Endothelial cell of umbilical vein (primary cell): ENCODE data around the gene NPNT. TPM values are rescaled to one million over a fixed set of nuclear protein-coding genes. Genes with fewer than 3 reads are reported as not detected.

Experiments
- BruUV-seq: library from RNA; stranded (reverse); fragments of 400-500 nt; replicated peaks from 2 replicates; lab custom pipeline; 2021; lab: Mats Ljungman, UMichigan
- CTCF ChIA-PET: fragments of 300-600, 350-600 bp; sonication (Branson Sonifier 250); formaldehyde crosslinking; loops from one replicate; lab custom pipeline; 2021; ENCODE audit warnings: antibody characterized with exemption, inconsistent platforms; lab: Charles Lee
- POLR2A ChIA-PET: fragments of 300-600, 350-600 bp; sonication (Branson Sonifier 250); formaldehyde crosslinking; loops from one replicate; lab custom pipeline; 2021; ENCODE audit warnings: antibody characterized with exemption, inconsistent platforms; lab: Charles Lee
- DNase-seq: peaks from one replicate; pipeline ENCODE4 v3.0.0-alpha.2; 2011; ENCODE audit warnings: low read depth, low spot score
- FAIRE-seq: peaks from 2 replicates; lab custom pipeline; 2011; peaks lifted over from hg19 to GRCh38; lab: Jason Lieb, UNC
- H2AFZ ChIP-seq: 2 replicates; pipeline ENCODE4 v1.6.0; 2012; ENCODE audit warnings: low read depth, low read length, control low read depth, inconsistent platforms
- H3K27ac ChIP-seq: 2 replicates; pipeline ENCODE4 v1.5.1; 2011; ENCODE audit warnings: low read depth, mild to moderate bottlenecking, control low read depth, low read length, moderate library complexity; ENCODE audit not compliant: insufficient read depth
- H3K27me3 ChIP-seq, 2 experiments: 2 replicates each; pipeline versions ENCODE4 v1.6.0 to v1.6.1; 2011; ENCODE audit warnings: low read length in 2 of 2, mixed read lengths in 1 of 2; ENCODE audit not compliant: control insufficient read depth in 2 of 2, insufficient read depth in 2 of 2
- H3K36me3 ChIP-seq, 2 experiments: 2 replicates in 1 of 2; 3 replicates in 1 of 2; pipeline ENCODE4 v1.5.1; 2011; ENCODE audit warnings: low read length in 2 of 2, mild to moderate bottlenecking in 1 of 2, moderate library complexity in 1 of 2; ENCODE audit not compliant: control insufficient read depth in 2 of 2, insufficient read depth in 2 of 2; ENCODE audit errors: extremely low read depth in 1 of 2
- H3K4me1 ChIP-seq: 3 replicates; pipeline ENCODE4 v1.5.1; 2011; ENCODE audit warnings: mild to moderate bottlenecking, low read length; ENCODE audit not compliant: control insufficient read depth, insufficient read depth; ENCODE audit errors: extremely low read depth
- H3K4me2 ChIP-seq: 2 replicates; pipeline ENCODE4 v1.6.1; 2011; ENCODE audit warnings: low read length, control low read depth, mixed read lengths; ENCODE audit not compliant: insufficient read depth
- H3K4me3 ChIP-seq, 3 experiments: fragments of 200-600 bp in 1 of 3; sonication (generic), shearing (Covaris generic) in 1 of 3; replicated peaks in 1 of 3; 2 replicates each; pipeline ENCODE4 v1.5.1; 2011 to 2016; ENCODE audit warnings: control low read depth in 3 of 3, low read length in 3 of 3, mild to moderate bottlenecking in 2 of 3, inconsistent platforms in 1 of 3, low read depth in 1 of 3, moderate library complexity in 1 of 3; ENCODE audit not compliant: insufficient read depth in 1 of 3
- H3K79me2 ChIP-seq: 2 replicates; pipeline ENCODE4 v1.6.0; 2012; ENCODE audit warnings: low read length, inconsistent platforms; ENCODE audit not compliant: control insufficient read depth, insufficient read depth
- H3K9ac ChIP-seq: replicated peaks from 2 replicates; pipeline ENCODE3; 2011; ENCODE audit warnings: low read length, control low read depth; ENCODE audit not compliant: insufficient read depth; ENCODE audit errors: extremely low read depth
- H3K9me1 ChIP-seq: replicated peaks from 3 replicates; pipeline ENCODE4 v1.6.0; 2011; ENCODE audit warnings: mild to moderate bottlenecking, low read length; ENCODE audit not compliant: control insufficient read depth, insufficient read depth; ENCODE audit errors: extremely low read depth
- H3K9me3 ChIP-seq: replicated peaks from 2 replicates; pipeline ENCODE4 v1.5.1; 2012; ENCODE audit warnings: low read length, inconsistent platforms; ENCODE audit not compliant: control insufficient read depth, insufficient read depth
- H4K20me1 ChIP-seq: replicated peaks from 2 replicates; pipeline ENCODE3; 2011; ENCODE audit warnings: mild to moderate bottlenecking, low read length; ENCODE audit not compliant: control insufficient read depth, insufficient read depth; ENCODE audit errors: extremely low read depth
- CTCF ChIP-seq, 2 donors: IDR thresholded peaks; 1 replicate in 1 of 2; 2 replicates in 1 of 2; pipeline ENCODE4 v1.5.1; 2011; ENCODE audit warnings: low read length in 2 of 2, mild to moderate bottlenecking in 2 of 2, moderate library complexity in 2 of 2, control low read depth in 1 of 2, inconsistent platforms in 1 of 2, low read depth in 1 of 2; ENCODE audit not compliant: insufficient read depth in 1 of 2; ENCODE audit errors: extremely low read depth in 1 of 2
- EZH2 ChIP-seq: IDR thresholded peaks from 2 replicates; pipeline ENCODE4 v1.6.1; 2012; ENCODE audit warnings: borderline replicate concordance, low read depth, mild to moderate bottlenecking, moderate library complexity, low read length, inconsistent platforms; ENCODE audit not compliant: severe bottlenecking
- FOS ChIP-seq: IDR thresholded peaks from 2 replicates; pipeline ENCODE4 v1.6.1; 2011; ENCODE audit warnings: mild to moderate bottlenecking, low read length, moderate library complexity, borderline replicate concordance; ENCODE audit not compliant: insufficient read depth
- GATA2 ChIP-seq: IDR thresholded peaks from 2 replicates; pipeline ENCODE4 v1.7.0; 2011; ENCODE audit warnings: low read depth, mild to moderate bottlenecking, moderate library complexity, mixed read lengths, low read length; ENCODE audit not compliant: insufficient read length, insufficient read depth
- JUN ChIP-seq: IDR thresholded peaks from 2 replicates; pipeline ENCODE4 v1.6.1; 2011; ENCODE audit warnings: borderline replicate concordance, low read depth; ENCODE audit not compliant: insufficient read length, insufficient read depth
- MAX ChIP-seq: IDR thresholded peaks from 2 replicates; pipeline ENCODE4 v1.6.1; 2011; ENCODE audit not compliant: insufficient read depth, insufficient read length
- MYC ChIP-seq: IDR thresholded peaks from one replicate; pipeline ENCODE4 v1.6.1; 2011; ENCODE audit warnings: mild to moderate bottlenecking, low read depth, low read length
- POLR2A ChIP-seq: IDR thresholded peaks from 2 replicates; pipeline ENCODE4 v1.6.1; 2012; ENCODE audit warnings: low read depth, mild to moderate bottlenecking, control low read depth, low read length
- POLR2AphosphoS5 ChIP-seq: IDR thresholded peaks from 2 replicates; pipeline ENCODE4 v1.6.1; 2012; ENCODE audit warnings: low read depth, mild to moderate bottlenecking, control low read depth, low read length, moderate library complexity; ENCODE audit not compliant: insufficient read depth
- dilution Hi-C: fragments of 300-500 bp; cut with MboI; formaldehyde crosslinking; loops from one replicate; pipeline ENCODE4 v1.15.0; 2019; ENCODE audit warnings: low sequenced_read_pairs; ENCODE audit not compliant: extremely low pct_ligation_motif_present
- intact Hi-C: fragments of 100-400 bp; cut with micrococcal nuclease; formaldehyde crosslinking; loops from one replicate; pipeline ENCODE4 v1.10.0; 2022
- polyA plus RNA-seq, 4 experiments: library from polyadenylated mRNA; depleted of rRNA in 3 of 4; stranded (reverse) in 3 of 4; unstranded in 1 of 4; fragments of >200 nt; gene quantifications; 2 replicates each; pipeline versions ENCODE4 v1.2.1 to v1.2.3, GENCODE V29; 2011 to 2012; ENCODE audit warnings: missing spikeins in 1 of 4
- total RNA-seq: library from RNA; stranded (reverse); gene quantifications from 2 replicates; pipeline ENCODE4 v1.2.3, GENCODE V29; 2021

The NPNT gene
- total and polyA plus RNA-seq, 2 donors (not counting 3 experiments of a cell fraction or from before 2014, with no cell fraction given), result not detected

- dilution Hi-C loops, result no loop called here
Measured at GRCh38 chr4:105911426-105911825, 16.2 kb downstream of the NPNT start.

GRCh38 chr4:105912633-105913032 lies 17.4 kb downstream of the NPNT start:
- Histone ChIP-seq H2AFZ (no peak overlapping the region), H3K27me3 (no peaks in the 10 kb centered on the region), H3K4me2 (no peak overlapping the region), H4K20me1 (no peaks in the 10 kb centered on the region), H3K4me3 (no peak overlapping the region), H3K9me3 (no peaks in the 10 kb centered on the region), H3K4me1 (no peaks in the 10 kb centered on the region), H3K9ac (no peak overlapping the region), H3K79me2 (no peaks in the 10 kb centered on the region), H3K36me3 (no peaks in the 10 kb centered on the region), H3K9me1 (no peaks in the 10 kb centered on the region), H3K27ac (no peak overlapping the region)
- no peak for DNase-seq
- dilution Hi-C loops (no loop called here), intact Hi-C loops (no loop called here)
- BruUV-seq, result no TSS peak
- TF ChIP-seq FOS, result no peak
- TF ChIP-seq MYC, result no peak
- no peak for TF ChIP-seq CTCF (IDR thresholded peaks at IDR 0.05; ENCODE audit: extremely low read depth in 1 of 2, insufficient read depth in 1 of 2, low read depth in 1 of 2, low read length in 2 of 2)
- TF ChIP-seq POLR2A, result no peak
- no peak for TF ChIP-seq POLR2AphosphoS5
- TF ChIP-seq GATA2, result no peak
- TF ChIP-seq EZH2, result no peak
- no peak for TF ChIP-seq MAX
- TF ChIP-seq JUN, result no peak
- POLR2A ChIA-PET, result no interaction called here
- CTCF ChIA-PET, result interaction anchor here (1.8 kb wide), 1 partner anchor 11 kb away, joined by 4 read pairs; no protein-coding TSS in a partner anchor
- no peak for FAIRE-seq

More at GRCh38 chr4:105911426-105911825, 16.2 kb downstream of the NPNT start:
- Histone ChIP-seq H3K27me3 (no peaks in the 10 kb centered on the region), H3K9me3 (no peaks in the 10 kb centered on the region), H3K27ac (no peak overlapping the region), H2AFZ (no peak overlapping the region), H3K9me1 (no peaks in the 10 kb centered on the region), H3K4me1 (no peaks in the 10 kb centered on the region), H3K9ac (no peak overlapping the region), H3K79me2 (no peaks in the 10 kb centered on the region), H3K4me2 (no peak overlapping the region), H4K20me1 (no peaks in the 10 kb centered on the region), H3K4me3 (no peak overlapping the region), H3K36me3 (no peaks in the 10 kb centered on the region)
- POLR2A ChIA-PET, result no interaction called here
- no TSS peak for BruUV-seq
- TF ChIP-seq MYC, result no peak
- FAIRE-seq (no peak), DNase-seq (no peak)
- intact Hi-C loops, result no loop called here
- CTCF ChIA-PET, result interaction anchor here (1.8 kb wide), 1 partner anchor 12 kb away, joined by 4 read pairs; no protein-coding TSS in a partner anchor
